K562 (cell line): ENCODE results near the gene FDX2. TPM values are rescaled to one million over a fixed set of nuclear protein-coding genes. Genes with fewer than 3 reads are reported as not detected.

Experiments
- polyA plus RNA-seq, 8 experiments: library from polyadenylated mRNA; depleted of rRNA in 4 of 8; stranded (reverse) in 5 of 8; unstranded in 3 of 8; fragments of >200 nt; fragmentation: Nextera tagmentation in 2 of 8; fragmentation: Illumina TruSeq in 1 of 8; extraction: Ambion mirVana in 2 of 8; extraction: Trizol in 1 of 8; gene quantifications; 2 replicates each; pipeline versions ENCODE4 v1.2.1 to v1.2.3, GENCODE V29; 2011 to 2014; ENCODE audit warnings: inconsistent platforms in 1 of 8, missing spikeins in 1 of 8
- total RNA-seq, 7 experiments: library from RNA; depleted of rRNA in 6 of 7; stranded (reverse); fragments of >200 nt in 6 of 7; fragmentation: Illumina TruSeq in 2 of 7; extraction: Trizol in 2 of 7; gene quantifications; 2 replicates each; pipeline versions ENCODE4 v1.2.1 to v1.2.3, GENCODE V29; 2011 to 2021; ENCODE audit warnings: low replicate concordance in 1 of 7
- TF ChIP-seq, protein P1 (sequence below): fragments of 250-450 bp; sonication (Bioruptor Pico); IDR thresholded peaks from 2 replicates; pipeline ENCODE4 v1.8.0; 2021; ENCODE audit warnings: moderate library complexity, mild to moderate bottlenecking, inconsistent platforms
- TF ChIP-seq, protein P2 (sequence below): fragments of 200-800 bp; sonication (Bioruptor generic); IDR thresholded peaks from 2 replicates; pipeline ENCODE4 v1.6.1; 2017; ENCODE audit warnings: missing genetic modification characterization, missing compliant biosample characterization
- TF ChIP-seq, protein P3 (sequence below): fragments of 450-650 bp; IDR thresholded peaks from 2 replicates; pipeline ENCODE4 v1.6.1; 2016; ENCODE audit warnings: low read depth, mild to moderate bottlenecking, moderate library complexity

The FDX2 gene
- total and polyA plus RNA-seq, 9 of the 15 experiments (the other 6 are each of a cell fraction or from before 2014, with no cell fraction given): 2.5 to 49.8 (median 29.7) TPM

DNA sequence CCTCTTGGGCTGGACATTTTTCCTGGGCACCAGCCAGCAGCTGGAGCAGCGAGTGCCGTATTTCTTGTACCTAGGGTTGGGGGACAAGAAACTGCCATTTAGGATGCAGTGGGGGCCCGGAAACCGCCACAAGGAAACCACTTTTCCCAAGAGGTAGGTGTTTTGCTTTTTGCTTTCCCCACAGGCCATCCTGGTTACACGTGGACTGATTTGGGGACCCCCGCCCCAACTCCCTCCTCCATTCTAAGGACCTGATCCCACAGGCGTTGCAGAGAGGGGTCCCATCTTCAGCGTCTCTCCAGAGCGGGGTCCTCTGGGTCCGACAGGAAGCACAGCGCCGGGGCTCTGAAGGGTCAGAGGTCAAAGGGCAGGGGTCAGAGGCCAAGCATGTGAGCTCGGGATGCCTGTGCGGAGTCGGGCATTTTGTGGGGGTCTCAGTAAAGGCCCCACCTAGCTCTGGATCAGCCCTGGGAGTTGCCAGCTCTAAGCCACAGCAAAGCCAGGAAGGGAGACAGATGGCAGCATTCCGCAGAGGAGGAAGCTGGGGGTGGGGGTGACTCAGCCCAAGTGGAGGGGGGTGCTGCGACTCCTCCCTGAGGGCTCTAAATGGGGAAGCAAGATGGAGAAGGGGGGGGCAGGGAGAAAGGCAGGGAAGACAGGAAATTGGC lies 10.5 kb downstream of the FDX2 start (continued):
- TF ChIP-seq, protein P1, sequence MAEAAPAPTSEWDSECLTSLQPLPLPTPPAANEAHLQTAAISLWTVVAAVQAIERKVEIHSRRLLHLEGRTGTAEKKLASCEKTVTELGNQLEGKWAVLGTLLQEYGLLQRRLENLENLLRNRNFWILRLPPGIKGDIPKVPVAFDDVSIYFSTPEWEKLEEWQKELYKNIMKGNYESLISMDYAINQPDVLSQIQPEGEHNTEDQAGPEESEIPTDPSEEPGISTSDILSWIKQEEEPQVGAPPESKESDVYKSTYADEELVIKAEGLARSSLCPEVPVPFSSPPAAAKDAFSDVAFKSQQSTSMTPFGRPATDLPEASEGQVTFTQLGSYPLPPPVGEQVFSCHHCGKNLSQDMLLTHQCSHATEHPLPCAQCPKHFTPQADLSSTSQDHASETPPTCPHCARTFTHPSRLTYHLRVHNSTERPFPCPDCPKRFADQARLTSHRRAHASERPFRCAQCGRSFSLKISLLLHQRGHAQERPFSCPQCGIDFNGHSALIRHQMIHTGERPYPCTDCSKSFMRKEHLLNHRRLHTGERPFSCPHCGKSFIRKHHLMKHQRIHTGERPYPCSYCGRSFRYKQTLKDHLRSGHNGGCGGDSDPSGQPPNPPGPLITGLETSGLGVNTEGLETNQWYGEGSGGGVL: no peak
- TF ChIP-seq, protein P2, sequence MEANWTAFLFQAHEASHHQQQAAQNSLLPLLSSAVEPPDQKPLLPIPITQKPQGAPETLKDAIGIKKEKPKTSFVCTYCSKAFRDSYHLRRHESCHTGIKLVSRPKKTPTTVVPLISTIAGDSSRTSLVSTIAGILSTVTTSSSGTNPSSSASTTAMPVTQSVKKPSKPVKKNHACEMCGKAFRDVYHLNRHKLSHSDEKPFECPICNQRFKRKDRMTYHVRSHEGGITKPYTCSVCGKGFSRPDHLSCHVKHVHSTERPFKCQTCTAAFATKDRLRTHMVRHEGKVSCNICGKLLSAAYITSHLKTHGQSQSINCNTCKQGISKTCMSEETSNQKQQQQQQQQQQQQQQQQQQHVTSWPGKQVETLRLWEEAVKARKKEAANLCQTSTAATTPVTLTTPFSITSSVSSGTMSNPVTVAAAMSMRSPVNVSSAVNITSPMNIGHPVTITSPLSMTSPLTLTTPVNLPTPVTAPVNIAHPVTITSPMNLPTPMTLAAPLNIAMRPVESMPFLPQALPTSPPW: peak; percentile 76
- TF ChIP-seq, protein P3, sequence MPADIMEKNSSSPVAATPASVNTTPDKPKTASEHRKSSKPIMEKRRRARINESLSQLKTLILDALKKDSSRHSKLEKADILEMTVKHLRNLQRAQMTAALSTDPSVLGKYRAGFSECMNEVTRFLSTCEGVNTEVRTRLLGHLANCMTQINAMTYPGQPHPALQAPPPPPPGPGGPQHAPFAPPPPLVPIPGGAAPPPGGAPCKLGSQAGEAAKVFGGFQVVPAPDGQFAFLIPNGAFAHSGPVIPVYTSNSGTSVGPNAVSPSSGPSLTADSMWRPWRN: no peak
